GM18511 (cell line): Measurements from ENCODE around the gene GCNA.
A peak's percentile ranks its signal among the peaks of the same experiment; 100 is the strongest.
"Not testable (repeated sequence)": the region's sequence is repeated elsewhere in the genome, so short reads cannot be mapped to it uniquely, and the experiment has no call there.

Experiments used
- ATAC-seq: cut with Tn5 transposase; IDR thresholded peaks from one replicate; pipeline ENCODE4 v1.9.1; 2021; ENCODE audit warnings: mild to moderate bottlenecking, moderate library complexity; ENCODE audit not compliant: unreplicated experiment

GCNA gene

DNA sequence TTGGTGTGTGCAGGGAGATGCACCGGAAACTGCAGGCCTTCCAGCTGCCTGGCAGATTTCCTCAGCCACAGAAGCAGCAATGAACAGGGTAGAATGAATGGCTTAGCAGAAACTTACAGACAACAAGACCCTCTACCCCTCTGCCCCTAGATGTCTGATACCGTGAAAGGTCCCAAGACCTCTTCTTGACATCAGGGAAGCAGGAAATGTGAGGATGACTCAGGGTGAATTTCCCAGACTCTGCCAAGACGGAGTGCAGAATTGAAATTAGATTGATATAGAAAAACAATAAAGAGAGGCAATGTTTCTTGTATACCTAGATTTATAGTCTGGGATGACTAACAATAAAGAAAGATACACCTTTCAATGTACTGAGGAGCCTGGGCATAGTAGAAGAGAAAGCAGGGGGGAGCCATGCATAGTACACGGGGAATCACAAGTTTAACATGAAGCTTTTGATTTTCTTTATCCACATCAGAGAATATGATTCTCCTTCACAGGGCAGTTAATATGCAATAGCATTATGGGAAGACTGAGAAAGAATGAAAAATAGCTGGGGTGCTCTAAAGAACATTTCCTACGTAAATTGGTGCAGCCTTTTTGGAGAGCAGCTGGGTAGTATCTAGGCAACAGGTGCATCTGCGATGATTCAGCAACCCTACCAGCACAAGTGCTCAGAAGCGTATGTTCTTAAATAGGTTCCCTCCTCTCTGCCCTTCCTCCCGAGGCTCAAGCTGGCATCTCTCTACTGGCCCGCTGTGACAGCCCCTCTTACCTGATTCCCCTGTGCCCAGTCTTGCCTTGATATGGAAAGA lies 58.4 kb downstream of the GCNA start:
- peak; percentile 43 for ATAC-seq

DNA sequence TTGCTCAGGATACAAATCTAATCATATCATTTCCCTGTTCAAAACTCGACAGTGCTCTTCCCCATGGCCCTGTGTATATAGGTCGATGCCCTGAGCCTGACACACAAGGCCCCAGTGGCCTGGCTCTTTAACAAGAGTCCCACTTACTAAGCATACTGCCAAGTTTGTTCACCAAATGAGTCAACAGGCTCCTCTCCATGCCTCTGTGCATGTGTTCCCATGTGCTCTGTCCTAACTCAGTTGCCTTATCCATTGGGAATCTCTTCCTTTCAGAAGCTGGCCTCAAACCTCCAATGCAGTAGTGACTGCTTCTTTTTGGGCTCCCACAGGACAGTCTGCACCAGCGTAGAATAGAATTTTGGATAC lies 59.0 kb downstream of the GCNA start:
- ATAC-seq: peak; percentile 33

DNA sequence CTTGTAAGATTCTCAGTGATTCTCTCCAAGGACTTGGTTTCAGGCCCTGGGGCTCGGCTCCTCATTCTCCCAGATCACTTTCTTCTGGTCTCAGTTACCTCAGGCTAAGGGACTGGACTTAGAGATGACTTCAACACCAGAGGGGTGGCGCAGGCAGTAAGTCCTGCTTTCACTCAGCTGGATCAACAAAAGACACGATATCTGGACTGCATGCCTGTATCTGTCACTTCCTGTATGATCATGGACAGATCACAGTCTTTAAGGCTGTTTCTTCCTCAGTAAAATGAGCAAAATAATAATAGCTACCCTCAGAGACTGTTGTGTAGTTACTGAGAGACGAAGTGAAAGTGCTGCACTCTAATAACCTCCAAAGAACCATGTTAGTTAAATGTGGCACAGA lies 59.6 kb downstream of the GCNA start:
- ATAC-seq: peak; percentile 51

DNA sequence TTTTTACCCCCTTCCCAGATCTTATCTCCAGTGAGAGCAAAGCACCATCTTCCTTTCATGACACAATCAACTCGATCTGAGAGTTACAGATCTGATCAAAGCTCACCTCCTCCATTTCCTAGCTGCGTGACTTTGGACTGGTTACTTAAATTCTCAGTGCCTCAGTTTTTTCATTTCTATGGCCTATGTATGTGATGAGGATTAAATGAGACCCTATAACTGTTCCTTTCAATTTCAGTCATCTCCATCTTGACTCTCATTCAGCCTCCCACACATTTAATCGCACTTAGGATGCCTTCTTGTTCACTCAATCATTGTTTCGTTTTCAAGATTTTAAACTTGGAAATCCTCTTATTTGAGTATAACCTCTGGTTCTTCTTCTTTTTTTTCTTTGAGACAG lies 60.2 kb downstream of the GCNA start:
- ATAC-seq: no peak

DNA sequence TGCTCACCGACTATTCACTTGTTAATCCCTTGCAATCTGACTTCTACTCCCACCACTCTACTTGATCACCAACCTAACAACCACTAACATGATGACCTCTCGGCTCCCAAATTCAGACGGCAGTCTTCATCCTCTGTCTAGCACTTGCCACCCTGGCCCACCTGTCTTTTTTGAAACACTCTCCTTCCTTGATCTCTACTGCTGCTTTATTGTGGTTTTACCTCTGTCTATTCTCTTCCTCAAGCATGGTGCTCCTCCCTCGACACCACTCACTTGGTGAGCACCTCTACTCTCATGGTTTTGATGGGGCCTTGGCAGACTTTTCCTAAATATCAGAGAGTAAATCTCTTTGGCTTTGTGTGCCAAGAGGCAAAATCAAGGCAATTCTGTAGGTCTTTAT lies 61.8 kb downstream of the GCNA start:
- ATAC-seq: no peak

DNA sequence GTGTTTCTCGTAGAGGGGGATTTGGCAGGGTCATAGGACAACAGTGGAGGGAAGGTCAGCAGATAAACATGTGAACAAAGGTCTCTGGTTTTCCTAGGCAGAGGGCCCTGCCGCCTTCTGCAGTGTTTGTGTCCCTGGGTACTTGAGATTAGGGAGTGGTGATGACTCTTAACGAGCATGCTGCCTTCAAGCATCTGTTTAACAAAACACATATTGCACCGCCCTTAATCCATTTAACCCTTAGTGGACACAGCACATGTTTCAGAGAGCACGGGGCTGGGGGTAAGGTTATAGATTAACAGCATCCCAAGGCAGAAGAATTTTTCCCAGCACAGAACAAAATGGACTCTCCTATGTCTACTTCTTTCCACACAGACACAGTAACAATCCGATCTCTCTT lies 66.2 kb downstream of the GCNA start:
- ATAC-seq: not testable (repeated sequence)

DNA sequence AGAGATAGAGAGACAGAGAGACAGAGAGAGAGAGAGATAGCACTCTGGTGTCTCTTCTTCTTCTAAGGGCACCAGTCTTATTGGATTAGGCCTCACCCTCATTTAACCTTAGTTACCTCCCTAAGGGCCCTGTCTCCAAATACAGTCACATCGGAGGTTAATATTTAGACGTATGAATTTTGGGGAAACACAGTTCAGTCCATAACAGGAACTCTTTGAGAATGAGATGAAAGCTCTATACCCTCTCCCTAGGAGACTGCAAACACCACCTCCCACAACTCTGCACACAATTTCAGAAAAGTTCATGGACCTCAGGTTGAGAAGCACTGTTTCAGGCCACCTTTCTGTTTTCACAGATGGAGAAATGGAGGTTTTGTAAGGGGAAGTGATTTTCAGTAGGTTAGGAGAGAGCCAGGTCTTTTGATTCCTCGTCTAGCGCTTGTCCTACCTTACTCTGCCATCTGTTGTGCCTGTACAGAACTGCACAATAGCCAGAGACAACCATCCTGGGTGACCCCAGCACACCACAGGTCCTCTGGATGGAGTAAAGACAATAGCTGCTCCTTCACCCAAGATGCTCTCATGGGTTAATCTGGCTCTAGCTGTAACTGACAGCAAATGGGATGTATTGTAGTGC lies 72.2 kb downstream of the GCNA start:
- ATAC-seq: peak; percentile 91

DNA sequence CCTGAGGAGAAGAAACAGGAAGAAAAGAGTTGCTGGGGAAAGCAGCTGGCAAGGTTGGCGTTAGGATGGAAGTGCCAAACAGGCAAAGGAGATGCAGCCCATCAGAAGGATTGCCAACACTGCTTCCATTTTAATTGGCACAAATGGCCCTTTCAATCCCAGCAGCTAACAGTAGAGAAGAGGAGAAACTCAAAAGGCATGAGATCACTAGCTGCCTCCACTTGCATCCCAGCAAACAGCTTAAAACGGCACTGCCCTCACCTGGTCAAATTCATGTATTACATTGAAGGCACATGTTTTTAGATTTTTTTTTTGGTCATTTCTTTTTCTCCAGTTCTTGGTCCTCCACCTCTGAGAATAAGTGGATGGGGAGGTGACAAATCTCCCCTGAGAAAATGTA lies 74.2 kb downstream of the GCNA start:
- no peak for ATAC-seq

DNA sequence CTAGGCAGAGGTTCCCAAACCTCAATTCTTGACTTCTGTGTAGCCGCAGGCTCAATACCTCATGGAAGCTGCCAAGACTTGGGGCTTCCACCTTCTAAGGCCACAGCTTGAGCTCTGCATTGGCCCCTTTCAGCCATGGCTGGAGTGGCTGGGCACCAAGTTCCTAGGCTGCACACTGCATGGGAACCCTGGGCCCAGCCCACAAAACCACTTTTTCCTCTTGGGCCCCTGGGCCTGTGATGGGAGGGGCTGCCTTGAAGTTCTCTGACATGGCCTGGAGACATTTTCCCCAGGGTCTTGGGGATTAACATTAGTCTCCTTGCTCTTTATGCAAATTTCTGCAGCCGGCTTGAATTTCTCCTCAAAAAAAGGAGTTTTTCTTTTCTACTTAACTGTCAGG lies 75.1 kb downstream of the GCNA start:
- no peak for ATAC-seq

DNA sequence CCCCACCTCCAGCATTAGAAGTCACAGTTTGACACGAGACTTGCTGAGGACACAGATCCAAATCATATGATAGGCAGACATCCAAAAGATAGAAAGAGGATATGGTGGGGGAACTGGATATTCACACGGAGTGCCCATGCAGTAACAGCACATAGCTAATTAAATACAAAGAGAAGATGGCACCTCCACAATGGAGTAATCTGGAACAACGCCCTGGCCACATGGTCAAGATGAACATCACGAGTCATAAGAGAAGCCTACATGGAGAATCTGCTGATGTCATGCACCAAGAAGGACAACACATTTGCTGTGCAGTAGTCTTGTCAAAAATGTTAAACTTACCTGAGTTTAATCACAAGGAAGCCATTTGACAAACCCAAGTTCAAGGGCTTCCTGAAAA lies 79.0 kb downstream of the GCNA start:
- ATAC-seq: no peak

DNA sequence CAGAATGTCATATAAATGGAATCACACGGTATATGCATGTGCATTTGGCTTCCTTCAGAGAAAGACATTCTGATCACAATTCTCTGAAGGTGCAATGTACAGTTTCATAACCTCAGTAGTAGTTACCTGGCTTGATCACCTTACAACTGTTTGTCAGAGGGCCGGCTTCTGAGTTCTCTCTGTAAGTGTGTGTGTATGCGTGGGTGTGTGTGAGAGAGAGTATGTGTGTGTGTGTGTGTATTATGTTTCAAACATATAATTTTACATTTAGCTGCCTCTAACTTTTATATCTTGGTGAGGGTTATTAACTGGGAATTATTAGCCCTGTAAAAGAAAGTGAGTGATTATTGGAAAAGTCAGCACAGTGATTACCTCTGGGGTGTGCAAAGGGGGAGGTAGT lies 81.1 kb downstream of the GCNA start:
- ATAC-seq: no peak

DNA sequence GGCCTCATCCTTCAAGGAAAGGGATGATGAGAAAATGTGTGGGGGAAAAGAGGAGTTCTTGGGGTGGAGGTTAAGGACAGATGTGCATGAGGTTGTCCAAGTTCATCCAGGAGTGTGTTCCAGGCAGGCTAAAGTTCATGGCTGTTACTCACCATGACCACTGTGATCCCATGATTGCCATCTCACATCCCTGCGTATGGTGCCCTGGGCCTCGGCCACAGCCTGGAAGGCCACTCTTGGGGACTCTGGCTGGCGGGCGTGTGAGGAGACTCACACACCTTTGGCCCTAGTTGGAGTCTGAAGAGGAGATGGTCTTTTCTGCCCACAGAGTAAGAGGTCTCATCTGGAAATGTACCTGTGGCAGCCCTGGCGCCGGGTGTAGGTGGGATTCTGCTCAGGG lies 81.7 kb downstream of the GCNA start:
- ATAC-seq: no peak

DNA sequence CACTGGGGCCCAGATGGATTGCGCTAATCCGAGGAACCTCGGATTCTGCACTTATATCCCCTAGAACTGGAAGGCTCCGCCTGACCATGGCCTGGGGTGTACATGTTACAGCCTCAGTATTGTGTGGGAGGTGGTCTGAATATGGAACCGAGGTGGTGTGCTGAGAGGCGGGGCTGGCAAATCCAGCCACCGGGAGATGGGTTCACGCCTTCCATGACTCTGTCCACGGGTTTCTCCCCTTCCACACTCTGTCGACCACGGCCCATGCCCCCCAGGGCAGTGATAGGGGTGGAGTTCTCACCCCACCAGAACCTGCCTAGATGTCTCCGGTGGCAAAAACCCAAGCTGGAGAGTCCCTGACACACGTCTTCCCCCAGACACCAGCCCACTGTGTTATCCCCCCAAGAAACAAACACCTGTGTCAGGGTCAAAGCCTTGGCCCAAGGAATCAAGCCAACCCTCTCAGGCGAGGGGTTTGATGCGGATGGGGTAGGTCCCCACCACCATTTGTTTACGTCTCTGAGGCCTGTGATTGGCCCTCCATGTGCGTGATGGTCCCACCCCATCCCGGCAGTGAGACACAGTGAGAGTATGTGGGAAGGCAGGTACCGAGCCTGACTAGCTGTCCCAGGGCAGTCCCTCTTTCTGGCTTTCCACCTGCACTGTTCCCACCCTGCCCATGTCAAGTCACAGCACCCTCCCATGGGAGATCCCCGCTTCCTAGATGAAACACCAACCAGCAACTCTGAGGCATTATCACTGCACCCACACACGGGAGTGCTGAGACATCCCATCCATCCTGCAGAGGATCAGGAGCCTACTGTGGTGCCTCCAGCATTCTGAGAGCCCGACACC lies 82.6 kb downstream of the GCNA start:
- no peak for ATAC-seq

DNA sequence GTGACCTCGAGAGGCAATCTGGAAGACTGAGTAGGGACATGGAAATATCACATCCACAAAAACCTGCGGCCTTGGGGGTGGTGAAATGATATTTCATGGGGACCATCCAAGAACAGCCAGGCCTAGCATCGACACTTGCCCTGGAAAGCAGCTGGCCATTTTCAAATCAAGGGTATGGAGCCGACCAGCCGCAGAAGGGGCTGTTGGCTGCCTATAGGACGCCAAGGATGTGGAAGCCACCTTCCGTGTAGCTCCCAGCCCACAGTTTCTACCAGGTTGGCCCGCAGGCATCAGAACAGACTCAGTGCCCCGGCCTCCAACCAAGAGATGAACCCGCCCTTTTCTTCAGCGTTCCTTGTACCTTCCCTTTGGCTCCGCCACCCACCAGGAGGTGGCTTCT lies 83.7 kb downstream of the GCNA start:
- ATAC-seq: no peak

DNA sequence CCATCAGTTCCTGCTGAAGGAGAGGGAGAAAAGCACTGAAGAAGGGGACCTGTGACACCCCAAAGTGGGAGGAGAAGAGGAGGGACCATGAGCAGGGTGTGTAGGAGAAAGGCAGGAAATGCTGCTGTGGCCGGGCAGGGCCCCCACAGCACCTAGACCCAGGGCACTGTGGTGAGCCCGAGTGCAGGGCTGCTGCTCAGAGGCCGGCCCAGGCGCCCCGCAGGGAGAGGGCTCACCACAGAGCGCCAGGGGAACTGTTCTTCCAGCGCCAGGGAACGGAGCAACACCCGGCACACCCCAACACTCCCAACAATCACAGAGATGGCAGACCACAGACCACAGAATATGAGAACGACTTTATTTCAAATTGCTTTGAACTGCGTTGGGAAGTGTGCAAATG lies 84.4 kb downstream of the GCNA start:
- not testable (repeated sequence) for ATAC-seq
